Measurements from ENCODE around the gene AHRR.

The AHRR gene

GRCh38 chr5:345404-346195, 24.1 kb downstream of the AHRR start:
- DNase-seq = no peak
- Histone ChIP-seq H3K14ac (ENCODE audit: low read length) (no peak overlapping the region), H2BK12ac (ENCODE audit: low read length) (no peak overlapping the region), H3K18ac (ENCODE audit: low read length) (no peak overlapping the region), H3K4ac (ENCODE audit: low read depth, low read length) (no peak overlapping the region), H3K79me2 (ENCODE audit: control insufficient read depth, insufficient read depth, low read length, poor library complexity) (no peaks in the 10 kb centered on the region), H3K23ac (ENCODE audit: low read length) (no peak overlapping the region), H3K9me3 (ENCODE audit: insufficient read depth, low read depth, low read length) (peaks cover 16% of the 10 kb centered on the region), H4K12ac (ENCODE audit: low read depth, low read length) (no peak overlapping the region), H2BK5ac (ENCODE audit: low read depth, low read length, poor library complexity) (no peak overlapping the region), H4K8ac (ENCODE audit: low read depth, low read length) (no peak overlapping the region), H3K9ac (ENCODE audit: low read length) (no peak overlapping the region), H2AK5ac (ENCODE audit: low read length) (no peak overlapping the region), H3K27me3 (ENCODE audit: insufficient read depth, low read length) (peaks cover 3% of the 10 kb centered on the region), H3K27ac (ENCODE audit: low read depth, low read length) (no peak overlapping the region), H3K4me3 (ENCODE audit: low read depth, low read length) (no peak overlapping the region), H3K36me3 (ENCODE audit: control insufficient read depth in 1 of 2, insufficient read depth in 2 of 2, low read length in 2 of 2) (no peaks in the 10 kb centered on the region), H2BK120ac (ENCODE audit: insufficient read depth, low read length, poor library complexity) (no peak overlapping the region), H3K79me1 (ENCODE audit: low read length) (no peaks in the 10 kb centered on the region), H3K4me1 (ENCODE audit: control insufficient read depth in 1 of 2, insufficient read depth in 2 of 2, low read length in 2 of 2) (peaks cover 0 to 3% of the 10 kb centered on the region in 2 experiments), H4K91ac (ENCODE audit: low read depth, low read length) (no peak overlapping the region), H3K4me2 (ENCODE audit: low read length) (no peak overlapping the region), H2AFZ (ENCODE audit: insufficient read depth, low read length, poor library complexity) (no peak overlapping the region)
- WGBS (ENCODE audit: extremely low coverage, insufficient coverage, insufficient read length) = no CpG with 5 or more reads among the region's 22 CpGs

GRCh38 chr5:346229-346935, 24.9 kb downstream of the AHRR start:
- H3K4ac ChIP-seq (ENCODE audit: low read depth, low read length) = no peak overlapping the region
- H3K14ac ChIP-seq (ENCODE audit: low read length) = no peak overlapping the region
- H3K4me3 ChIP-seq (ENCODE audit: low read depth, low read length) = peak overlapping the region; percentile 43
- H3K79me1 ChIP-seq (ENCODE audit: low read length) = no peaks in the 10 kb centered on the region
- no peak overlapping the region for H3K27ac ChIP-seq (ENCODE audit: low read depth, low read length)
- H4K12ac ChIP-seq (ENCODE audit: low read depth, low read length) = no peak overlapping the region
- H2BK5ac ChIP-seq (ENCODE audit: low read depth, low read length, poor library complexity) = no peak overlapping the region
- H4K8ac ChIP-seq (ENCODE audit: low read depth, low read length) = no peak overlapping the region
- no peak overlapping the region for H3K23ac ChIP-seq (ENCODE audit: low read length)
- H2BK120ac ChIP-seq (ENCODE audit: insufficient read depth, low read length, poor library complexity) = no peak overlapping the region
- H3K27me3 ChIP-seq (ENCODE audit: insufficient read depth, low read length) = peaks cover 3% of the 10 kb centered on the region
- no peak overlapping the region for H3K4me2 ChIP-seq (ENCODE audit: low read length)
- no peaks in the 10 kb centered on the region for H3K36me3 ChIP-seq (ENCODE audit: control insufficient read depth in 1 of 2, insufficient read depth in 2 of 2, low read length in 2 of 2)
- WGBS (ENCODE audit: extremely low coverage, insufficient coverage, insufficient read length) = no CpG with 5 or more reads among the region's 24 CpGs
- peaks cover 0 to 3% of the 10 kb centered on the region in 2 experiments for H3K4me1 ChIP-seq (ENCODE audit: control insufficient read depth in 1 of 2, insufficient read depth in 2 of 2, low read length in 2 of 2)
- no peak overlapping the region for H3K9ac ChIP-seq (ENCODE audit: low read length)
- no peaks in the 10 kb centered on the region for H3K79me2 ChIP-seq (ENCODE audit: control insufficient read depth, insufficient read depth, low read length, poor library complexity)
- peaks cover 18% of the 10 kb centered on the region for H3K9me3 ChIP-seq (ENCODE audit: insufficient read depth, low read depth, low read length)
- no peak overlapping the region for H2AFZ ChIP-seq (ENCODE audit: insufficient read depth, low read length, poor library complexity)
- H2AK5ac ChIP-seq (ENCODE audit: low read length) = no peak overlapping the region
- H3K18ac ChIP-seq (ENCODE audit: low read length) = no peak overlapping the region
- H2BK12ac ChIP-seq (ENCODE audit: low read length) = no peak overlapping the region
- DNase-seq = no peak
- H4K91ac ChIP-seq (ENCODE audit: low read depth, low read length) = no peak overlapping the region

GRCh38 chr5:347712-348284, 26.3 kb downstream of the AHRR start:
- Histone ChIP-seq H3K18ac (ENCODE audit: low read length) (no peak overlapping the region), H2AFZ (ENCODE audit: insufficient read depth, low read length, poor library complexity) (no peak overlapping the region), H3K4me1 (ENCODE audit: control insufficient read depth in 1 of 2, insufficient read depth in 2 of 2, low read length in 2 of 2) (peaks cover 0 to 3% of the 10 kb centered on the region in 2 experiments), H3K9me3 (ENCODE audit: insufficient read depth, low read depth, low read length) (peaks cover 17% of the 10 kb centered on the region), H3K36me3 (ENCODE audit: control insufficient read depth in 1 of 2, insufficient read depth in 2 of 2, low read length in 2 of 2) (no peaks in the 10 kb centered on the region), H3K4me2 (ENCODE audit: low read length) (no peak overlapping the region), H3K23ac (ENCODE audit: low read length) (no peak overlapping the region), H4K8ac (ENCODE audit: low read depth, low read length) (no peak overlapping the region), H3K27me3 (ENCODE audit: insufficient read depth, low read length) (peaks cover 3% of the 10 kb centered on the region), H4K91ac (ENCODE audit: low read depth, low read length) (no peak overlapping the region), H2AK5ac (ENCODE audit: low read length) (no peak overlapping the region), H3K79me1 (ENCODE audit: low read length) (no peaks in the 10 kb centered on the region), H3K27ac (ENCODE audit: low read depth, low read length) (no peak overlapping the region), H3K79me2 (ENCODE audit: control insufficient read depth, insufficient read depth, low read length, poor library complexity) (no peaks in the 10 kb centered on the region), H3K4ac (ENCODE audit: low read depth, low read length) (no peak overlapping the region), H3K14ac (ENCODE audit: low read length) (no peak overlapping the region), H2BK120ac (ENCODE audit: insufficient read depth, low read length, poor library complexity) (no peak overlapping the region), H3K4me3 (ENCODE audit: low read depth, low read length) (no peak overlapping the region), H2BK5ac (ENCODE audit: low read depth, low read length, poor library complexity) (no peak overlapping the region), H4K12ac (ENCODE audit: low read depth, low read length) (no peak overlapping the region), H2BK12ac (ENCODE audit: low read length) (no peak overlapping the region), H3K9ac (ENCODE audit: low read length) (no peak overlapping the region)
- WGBS (ENCODE audit: extremely low coverage, insufficient coverage, insufficient read length) = no CpG with 5 or more reads among the region's 10 CpGs
- no peak for DNase-seq

- no peak overlapping the region for H2BK5ac ChIP-seq (ENCODE audit: low read depth, low read length, poor library complexity)
- H3K36me3 ChIP-seq (ENCODE audit: control insufficient read depth in 1 of 2, insufficient read depth in 2 of 2, low read length in 2 of 2) = no peaks in the 10 kb centered on the region
- no peak overlapping the region for H2AK5ac ChIP-seq (ENCODE audit: low read length)
- H4K91ac ChIP-seq (ENCODE audit: low read depth, low read length) = no peak overlapping the region
- H4K12ac ChIP-seq (ENCODE audit: low read depth, low read length) = no peak overlapping the region
- H3K27me3 ChIP-seq (ENCODE audit: insufficient read depth, low read length) = no peaks in the 10 kb centered on the region
- no peak overlapping the region for H3K4me3 ChIP-seq (ENCODE audit: low read depth, low read length)
- no peak overlapping the region for H2BK120ac ChIP-seq (ENCODE audit: insufficient read depth, low read length, poor library complexity)
- peaks cover 11% of the 10 kb centered on the region for H3K9me3 ChIP-seq (ENCODE audit: insufficient read depth, low read depth, low read length)
- H3K14ac ChIP-seq (ENCODE audit: low read length) = no peak overlapping the region
- no peak overlapping the region for H4K8ac ChIP-seq (ENCODE audit: low read depth, low read length)
- no peaks in the 10 kb centered on the region for H3K79me1 ChIP-seq (ENCODE audit: low read length)
- WGBS (ENCODE audit: extremely low coverage, insufficient coverage, insufficient read length) = no CpG with 5 or more reads among the region's 5 CpGs
- no peak overlapping the region for H2BK12ac ChIP-seq (ENCODE audit: low read length)
- no peak overlapping the region for H3K4ac ChIP-seq (ENCODE audit: low read depth, low read length)
- no peak overlapping the region for H3K18ac ChIP-seq (ENCODE audit: low read length)
- no peak overlapping the region for H2AFZ ChIP-seq (ENCODE audit: insufficient read depth, low read length, poor library complexity)
- no peak overlapping the region for H3K9ac ChIP-seq (ENCODE audit: low read length)
- H3K27ac ChIP-seq (ENCODE audit: low read depth, low read length) = no peak overlapping the region
- no peak overlapping the region for H3K23ac ChIP-seq (ENCODE audit: low read length)
- no peak for DNase-seq
- H3K4me1 ChIP-seq (ENCODE audit: control insufficient read depth in 1 of 2, insufficient read depth in 2 of 2, low read length in 2 of 2) = peaks cover 0 to 3% of the 10 kb centered on the region in 2 experiments
- no peak overlapping the region for H3K4me2 ChIP-seq (ENCODE audit: low read length)
- H3K79me2 ChIP-seq (ENCODE audit: control insufficient read depth, insufficient read depth, low read length, poor library complexity) = no peaks in the 10 kb centered on the region
Observed at GRCh38 chr5:348726-349125, 27.2 kb downstream of the AHRR start.
